ENCODE measurements around the gene FNTB. TPM values are rescaled to one million over a fixed set of nuclear protein-coding genes. Genes with fewer than 3 reads are reported as not detected.

FNTB gene
- polyA plus RNA-seq, 1 experiment: 33.8 TPM

DNA sequence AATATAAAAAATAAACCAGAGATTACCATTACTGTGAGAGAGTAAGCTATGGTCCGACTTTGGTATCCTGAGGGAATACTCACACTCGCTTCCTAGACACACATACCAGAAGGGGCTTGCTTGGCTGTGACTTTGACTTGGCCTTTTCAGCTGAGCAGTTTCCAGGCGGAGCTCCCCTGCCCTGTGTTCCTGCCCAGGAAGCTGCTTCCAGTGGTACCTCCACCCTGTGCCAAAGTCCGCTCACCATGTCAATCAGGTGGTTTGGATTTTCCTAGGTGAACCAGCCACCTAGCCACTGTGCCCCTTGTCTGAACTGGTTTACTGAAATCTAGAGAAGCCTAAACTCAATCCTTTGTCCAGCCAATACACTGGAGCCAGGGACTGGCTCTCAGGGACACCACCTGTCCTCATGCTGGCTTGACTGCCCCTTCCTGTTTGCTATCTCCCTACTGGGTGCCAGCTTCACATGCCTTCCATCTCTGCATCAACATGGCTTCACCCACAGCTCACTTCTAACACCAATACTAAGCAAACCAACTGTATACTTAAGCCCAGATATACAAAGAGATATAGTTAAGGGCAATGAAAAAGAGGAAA is 87.0 kb downstream of the FNTB start:
- ChIA-PET CTCF (interaction anchor here (2.1 kb wide), 1 partner anchor 87 kb away, joined by 5 read pairs; the partner anchor contains the start of gene FNTB), POLR2A (no interaction called here)
- no peak for TF ChIP-seq CTCF (IDR thresholded peaks at IDR 0.05; ENCODE audit: insufficient read depth, low read depth, low read length)
- Histone ChIP-seq H3K36me3 (ENCODE audit: control insufficient read depth, insufficient read depth, low read length) (peaks cover 28% of the 10 kb centered on the region), H3K27me3 (ENCODE audit: control insufficient read depth, insufficient read depth, low read length) (no peaks in the 10 kb centered on the region), H3K4me3 (ENCODE audit: low read depth, low read length) (no peak overlapping the region)
- DNase-seq (ENCODE audit: low read depth): no peak

GRCh38 chr14:65074449-65075150 is 87.9 kb downstream of the FNTB start:
- Histone ChIP-seq H3K4me3 (ENCODE audit: low read depth, low read length) (no peak overlapping the region), H3K36me3 (ENCODE audit: control insufficient read depth, insufficient read depth, low read length) (peaks cover 28% of the 10 kb centered on the region), H3K27me3 (ENCODE audit: control insufficient read depth, insufficient read depth, low read length) (no peaks in the 10 kb centered on the region)
- ChIA-PET POLR2A (no interaction called here), CTCF (interaction anchor here (2.1 kb wide), 1 partner anchor 88 kb away, joined by 5 read pairs; the partner anchor contains the start of gene FNTB)
- no peak for DNase-seq (ENCODE audit: low read depth)
- TF ChIP-seq CTCF (IDR thresholded peaks at IDR 0.05; ENCODE audit: insufficient read depth, low read depth, low read length): no peak

- no peaks in the 10 kb centered on the region for H3K27me3 ChIP-seq (ENCODE audit: control insufficient read depth, insufficient read depth, low read length)
- ChIA-PET POLR2A (no interaction called here), CTCF (no interaction called here)
- no peak for TF ChIP-seq CTCF (IDR thresholded peaks at IDR 0.05; ENCODE audit: insufficient read depth, low read depth, low read length)
- H3K36me3 ChIP-seq (ENCODE audit: control insufficient read depth, insufficient read depth, low read length): peaks cover 22% of the 10 kb centered on the region
- no peak overlapping the region for H3K4me3 ChIP-seq (ENCODE audit: low read depth, low read length)
- no peak for DNase-seq (ENCODE audit: low read depth)
Measured at GRCh38 chr14:65075628-65076325, 89.1 kb downstream of the FNTB start.

DNA sequence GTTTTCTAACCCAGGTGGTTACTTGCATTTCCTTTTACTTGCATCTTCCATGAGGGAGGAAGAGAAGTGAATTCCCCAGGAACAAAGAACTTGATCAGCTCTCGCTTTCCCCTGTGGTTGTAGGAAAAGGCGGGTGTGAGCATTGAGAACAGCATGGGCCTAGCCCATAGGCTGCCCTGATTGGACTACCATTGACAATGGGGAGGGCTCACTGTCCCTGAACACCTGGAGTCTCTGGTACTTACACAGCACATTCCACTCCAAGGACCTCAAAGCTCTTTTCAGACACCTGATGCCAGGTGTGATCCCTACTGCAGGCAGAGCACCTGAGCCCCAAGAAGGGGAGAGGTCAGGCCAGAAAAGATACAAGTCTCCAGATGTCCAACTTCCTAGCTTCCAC is 90.6 kb downstream of the FNTB start:
- no peak overlapping the region for H3K4me3 ChIP-seq (ENCODE audit: low read depth, low read length)
- H3K36me3 ChIP-seq (ENCODE audit: control insufficient read depth, insufficient read depth, low read length): peaks cover 24% of the 10 kb centered on the region
- no peak for DNase-seq (ENCODE audit: low read depth)
- no peak for TF ChIP-seq CTCF (IDR thresholded peaks at IDR 0.05; ENCODE audit: insufficient read depth, low read depth, low read length)
- H3K27me3 ChIP-seq (ENCODE audit: control insufficient read depth, insufficient read depth, low read length): no peaks in the 10 kb centered on the region
- POLR2A ChIA-PET: no interaction called here
- CTCF ChIA-PET: interaction anchor here (0.6 kb wide), 1 partner anchor 10 kb away, joined by 3 read pairs; no protein-coding TSS in a partner anchor

GRCh38 chr14:65079201-65079600 is 92.5 kb downstream of the FNTB start:
- Histone ChIP-seq H3K27me3 (ENCODE audit: control insufficient read depth, insufficient read depth, low read length) (no peaks in the 10 kb centered on the region), H3K36me3 (ENCODE audit: control insufficient read depth, insufficient read depth, low read length) (peaks cover 25% of the 10 kb centered on the region), H3K4me3 (ENCODE audit: low read depth, low read length) (no peak overlapping the region)
- no peak for TF ChIP-seq CTCF (IDR thresholded peaks at IDR 0.05; ENCODE audit: insufficient read depth, low read depth, low read length)
- CTCF ChIA-PET: no interaction called here
- POLR2A ChIA-PET: no interaction called here
- no peak for DNase-seq (ENCODE audit: low read depth)

All from BJ (cell line).